Gastroesophageal sphincter (tissue), 3 donors: ENCODE data around the gene NHERF2.

Source experiments
- EP300 ChIP-seq: sonication (generic); formaldehyde crosslinking; IDR thresholded peaks from one replicate; pipeline ENCODE4 v1.6.1; 2017; ENCODE audit warnings: antibody characterized with exemption, mild to moderate bottlenecking
- POLR2AphosphoS5 ChIP-seq: sonication (generic); formaldehyde crosslinking; IDR thresholded peaks from one replicate; pipeline ENCODE4 v1.6.1; 2017; ENCODE audit warnings: antibody characterized with exemption
- TF ChIP-seq, protein P1 (sequence below), 4 experiments: fragments of 200-600 bp in 2 of 4; fragments of 450-650 bp in 2 of 4; sonication (generic) in 1 of 4; IDR thresholded peaks; one replicate each; pipeline ENCODE4 v1.5.1; 2017 to 2019; ENCODE audit warnings: antibody characterized with exemption in 4 of 4, mild to moderate bottlenecking in 2 of 4, moderate library complexity in 2 of 4

DNA sequence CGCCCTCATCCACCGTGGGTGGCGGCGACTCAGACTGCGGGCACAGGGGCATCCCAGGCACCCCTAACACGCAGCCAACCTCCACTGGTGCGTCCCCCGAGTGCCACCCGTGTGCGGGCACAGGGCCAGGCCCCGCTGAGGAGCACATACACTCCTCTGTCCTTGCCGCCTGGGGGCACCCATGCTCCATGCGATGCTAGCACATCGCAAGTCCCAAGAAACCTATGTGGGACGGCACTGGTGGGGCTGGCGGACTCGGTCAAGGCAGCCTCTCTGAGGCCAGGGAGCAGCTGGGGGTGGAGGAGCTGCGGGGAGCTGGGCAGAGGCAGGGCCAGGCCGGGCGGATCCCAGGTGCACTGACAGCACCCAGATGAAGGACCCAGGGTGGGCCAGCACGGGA is 21.1 kb upstream of the NHERF2 start:
- TF ChIP-seq, protein P1, sequence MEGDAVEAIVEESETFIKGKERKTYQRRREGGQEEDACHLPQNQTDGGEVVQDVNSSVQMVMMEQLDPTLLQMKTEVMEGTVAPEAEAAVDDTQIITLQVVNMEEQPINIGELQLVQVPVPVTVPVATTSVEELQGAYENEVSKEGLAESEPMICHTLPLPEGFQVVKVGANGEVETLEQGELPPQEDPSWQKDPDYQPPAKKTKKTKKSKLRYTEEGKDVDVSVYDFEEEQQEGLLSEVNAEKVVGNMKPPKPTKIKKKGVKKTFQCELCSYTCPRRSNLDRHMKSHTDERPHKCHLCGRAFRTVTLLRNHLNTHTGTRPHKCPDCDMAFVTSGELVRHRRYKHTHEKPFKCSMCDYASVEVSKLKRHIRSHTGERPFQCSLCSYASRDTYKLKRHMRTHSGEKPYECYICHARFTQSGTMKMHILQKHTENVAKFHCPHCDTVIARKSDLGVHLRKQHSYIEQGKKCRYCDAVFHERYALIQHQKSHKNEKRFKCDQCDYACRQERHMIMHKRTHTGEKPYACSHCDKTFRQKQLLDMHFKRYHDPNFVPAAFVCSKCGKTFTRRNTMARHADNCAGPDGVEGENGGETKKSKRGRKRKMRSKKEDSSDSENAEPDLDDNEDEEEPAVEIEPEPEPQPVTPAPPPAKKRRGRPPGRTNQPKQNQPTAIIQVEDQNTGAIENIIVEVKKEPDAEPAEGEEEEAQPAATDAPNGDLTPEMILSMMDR (IDR thresholded peaks at IDR 0.05) = no peak
- TF ChIP-seq POLR2AphosphoS5 (no peak), EP300 (no peak)
